Stimulated activated effector memory CD8-positive, alpha-beta T cell treated with anti-CD3 and anti-CD28 coated beads, Interleukin-12 subunit alpha, Interleukin-12 subunit beta, amount 100 ng/mL, for 72 hours (primary cell): ENCODE measurements around the gene CCNE1.
A peak's percentile ranks its signal among the peaks of the same experiment; 100 is the strongest.
"Not testable (repeated sequence)": the region's sequence is repeated elsewhere in the genome, so short reads cannot be mapped to it uniquely, and the experiment has no call there.

Experiments used
- ATAC-seq: fragments of 150-1000 bp; cut with Tn5 transposase; 2 replicates; pipeline ENCODE4 v1.10.0; 2021
- DNase-seq, 2 donors: peaks; one replicate each; pipeline ENCODE4 v3.0.0; 2021 to 2022; ENCODE audit warnings: low spot score in 2 of 2
- H3K27ac Mint-ChIP-seq: one replicate; pipeline ENCODE4 v1.8.0; 2022; ENCODE audit warnings: mild to moderate bottlenecking, mixed read lengths
- H3K36me3 Mint-ChIP-seq: one replicate; pipeline ENCODE4 v1.8.0; 2022; ENCODE audit warnings: mild to moderate bottlenecking, mixed read lengths
- H3K4me1 Mint-ChIP-seq: one replicate; pipeline ENCODE4 v1.8.0; 2022; ENCODE audit warnings: mixed read lengths
- H3K4me3 Mint-ChIP-seq: one replicate; pipeline ENCODE4 v1.8.0; 2022; ENCODE audit warnings: mild to moderate bottlenecking, mixed read lengths
- H3K9me3 Mint-ChIP-seq: one replicate; pipeline ENCODE4 v1.8.0; 2022; ENCODE audit warnings: mixed read lengths

Gene CCNE1

GRCh38 chr19:29819986-29820385 lies 8.2 kb downstream of the CCNE1 start:
- Mint-ChIP-seq H3K36me3 (peaks cover 66% of the 10 kb centered on the region), H3K27ac (no peak overlapping the region), H3K4me1 (no peaks in the 10 kb centered on the region), H3K4me3 (no peak overlapping the region), H3K9me3 (no peaks in the 10 kb centered on the region)
- DNase-seq: no peak
- ATAC-seq: no peak

- no peaks in the 10 kb centered on the region for H3K4me1 Mint-ChIP-seq
- H3K27ac Mint-ChIP-seq: no peak overlapping the region
- ATAC-seq (no peak), DNase-seq (no peak)
- no peaks in the 10 kb centered on the region for H3K9me3 Mint-ChIP-seq
- H3K36me3 Mint-ChIP-seq: peaks cover 51% of the 10 kb centered on the region
- H3K4me3 Mint-ChIP-seq: no peak overlapping the region
Observed at GRCh38 chr19:29823581-29824330, 12.0 kb downstream of the CCNE1 start.

GRCh38 chr19:29825263-29825662 lies 13.5 kb downstream of the CCNE1 start:
- H3K9me3 Mint-ChIP-seq, H3K4me3 Mint-ChIP-seq, H3K27ac Mint-ChIP-seq, ATAC-seq, DNase-seq, H3K4me1 Mint-ChIP-seq: not testable (repeated sequence)
- peaks cover 36% of the 10 kb centered on the region for H3K36me3 Mint-ChIP-seq

GRCh38 chr19:29831041-29831548 lies 19.3 kb downstream of the CCNE1 start:
- peak overlapping the region; percentile 23 for H3K27ac Mint-ChIP-seq
- ATAC-seq (peak; percentile 98), DNase-seq (peak in 1 of 2 donors; percentile 74)
- H3K9me3 Mint-ChIP-seq: no peaks in the 10 kb centered on the region
- peak overlapping the region; percentile 62 for H3K4me3 Mint-ChIP-seq
- no peaks in the 10 kb centered on the region for H3K36me3 Mint-ChIP-seq
- H3K4me1 Mint-ChIP-seq: peaks cover 16% of the 10 kb centered on the region

GRCh38 chr19:29831686-29832085 lies 19.9 kb downstream of the CCNE1 start:
- no peak for DNase-seq
- Mint-ChIP-seq H3K9me3 (no peaks in the 10 kb centered on the region), H3K4me1 (peaks cover 22% of the 10 kb centered on the region), H3K36me3 (peaks cover 5% of the 10 kb centered on the region), H3K27ac (peak overlapping the region; percentile 23), H3K4me3 (peak overlapping the region; percentile 62)
- no peak for ATAC-seq

GRCh38 chr19:29832801-29833200 lies 21.0 kb downstream of the CCNE1 start:
- peaks cover 33% of the 10 kb centered on the region for H3K4me1 Mint-ChIP-seq
- ATAC-seq (no peak), DNase-seq (no peak)
- H3K36me3 Mint-ChIP-seq: peaks cover 7% of the 10 kb centered on the region
- no peaks in the 10 kb centered on the region for H3K9me3 Mint-ChIP-seq
- no peak overlapping the region for H3K4me3 Mint-ChIP-seq
- no peak overlapping the region for H3K27ac Mint-ChIP-seq

GRCh38 chr19:29833614-29834261 lies 21.9 kb downstream of the CCNE1 start:
- H3K27ac Mint-ChIP-seq: no peak overlapping the region
- DNase-seq (no peak), ATAC-seq (no peak)
- no peaks in the 10 kb centered on the region for H3K9me3 Mint-ChIP-seq
- no peak overlapping the region for H3K4me3 Mint-ChIP-seq
- peaks cover 7% of the 10 kb centered on the region for H3K36me3 Mint-ChIP-seq
- peaks cover 34% of the 10 kb centered on the region for H3K4me1 Mint-ChIP-seq

- H3K27ac Mint-ChIP-seq: no peak overlapping the region
- H3K9me3 Mint-ChIP-seq: no peaks in the 10 kb centered on the region
- peaks cover 34% of the 10 kb centered on the region for H3K4me1 Mint-ChIP-seq
- H3K36me3 Mint-ChIP-seq: peaks cover 7% of the 10 kb centered on the region
- ATAC-seq: no peak
- no peak overlapping the region for H3K4me3 Mint-ChIP-seq
- DNase-seq: no peak
Observed at GRCh38 chr19:29834991-29835846, 23.4 kb downstream of the CCNE1 start.

GRCh38 chr19:29836409-29836825 lies 24.6 kb downstream of the CCNE1 start:
- DNase-seq: peak in 1 of 2 donors; percentile 75
- Mint-ChIP-seq H3K4me1 (peaks cover 25% of the 10 kb centered on the region), H3K4me3 (peak overlapping the region; percentile 45), H3K36me3 (peaks cover 7% of the 10 kb centered on the region), H3K9me3 (no peaks in the 10 kb centered on the region), H3K27ac (peak overlapping the region; percentile 81)
- peak; percentile 78 for ATAC-seq

- Mint-ChIP-seq H3K36me3 (peaks cover 7% of the 10 kb centered on the region), H3K4me3 (peak overlapping the region; percentile 45), H3K4me1 (peaks cover 22% of the 10 kb centered on the region), H3K9me3 (no peaks in the 10 kb centered on the region), H3K27ac (peak overlapping the region; percentile 81)
- DNase-seq (peak in 1 of 2 donors; percentile 56), ATAC-seq (peak; percentile 79)
Observed at GRCh38 chr19:29837448-29837981, 25.7 kb downstream of the CCNE1 start.

GRCh38 chr19:29837996-29838395 lies 26.2 kb downstream of the CCNE1 start:
- no peak for ATAC-seq
- H3K36me3 Mint-ChIP-seq: peaks cover 7% of the 10 kb centered on the region
- H3K27ac Mint-ChIP-seq: no peak overlapping the region
- no peaks in the 10 kb centered on the region for H3K9me3 Mint-ChIP-seq
- H3K4me3 Mint-ChIP-seq: no peak overlapping the region
- no peak for DNase-seq
- H3K4me1 Mint-ChIP-seq: peaks cover 22% of the 10 kb centered on the region

- no peak overlapping the region for H3K4me3 Mint-ChIP-seq
- H3K4me1 Mint-ChIP-seq: peaks cover 24% of the 10 kb centered on the region
- no peak overlapping the region for H3K27ac Mint-ChIP-seq
- peaks cover 7% of the 10 kb centered on the region for H3K36me3 Mint-ChIP-seq
- DNase-seq: no peak
- no peaks in the 10 kb centered on the region for H3K9me3 Mint-ChIP-seq
- ATAC-seq: no peak
Observed at GRCh38 chr19:29840066-29840950, 28.5 kb downstream of the CCNE1 start.

- ATAC-seq (no peak), DNase-seq (no peak)
- peaks cover 7% of the 10 kb centered on the region for H3K36me3 Mint-ChIP-seq
- H3K9me3 Mint-ChIP-seq: no peaks in the 10 kb centered on the region
- H3K27ac Mint-ChIP-seq: no peak overlapping the region
- no peak overlapping the region for H3K4me3 Mint-ChIP-seq
- peaks cover 31% of the 10 kb centered on the region for H3K4me1 Mint-ChIP-seq
Observed at GRCh38 chr19:29841209-29841558, 29.4 kb downstream of the CCNE1 start.

- Mint-ChIP-seq H3K36me3 (peaks cover under 1% of the 10 kb centered on the region), H3K4me1 (peaks cover 25% of the 10 kb centered on the region), H3K9me3 (no peaks in the 10 kb centered on the region), H3K4me3 (no peak overlapping the region), H3K27ac (no peak overlapping the region)
- ATAC-seq: no peak
- no peak for DNase-seq
Observed at GRCh38 chr19:29841559-29842367, 30.0 kb downstream of the CCNE1 start.
